ENCODE data around the gene STC2. TPM values are rescaled to one million over a fixed set of nuclear protein-coding genes. Genes with fewer than 3 reads are reported as not detected.

The STC2 gene
- total and polyA plus RNA-seq, 2 of the 8 experiments (the other 6 are each of a cell fraction or from before 2014, with no cell fraction given) = 26.4 to 53.1 TPM

DNA sequence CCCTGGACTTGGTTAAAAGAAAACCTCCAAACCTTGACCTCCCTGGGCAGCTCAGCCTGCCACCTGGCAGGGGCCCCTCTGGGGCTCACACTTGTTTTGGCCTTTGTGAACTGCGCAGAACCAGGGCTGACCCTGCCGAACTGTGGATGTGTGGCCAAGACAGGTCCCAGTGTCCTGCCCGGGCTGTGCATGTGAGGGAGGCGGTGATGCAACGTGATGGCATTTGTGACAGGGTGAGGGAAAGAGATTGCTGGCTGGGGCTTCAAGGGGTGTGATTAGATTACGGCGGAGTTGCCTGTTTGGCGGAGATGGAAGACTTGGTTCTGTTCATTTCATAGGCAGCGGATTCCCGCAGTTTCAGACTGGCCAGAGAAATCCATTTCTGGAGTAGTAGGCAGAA, 62.8 kb downstream of the STC2 start (continued):
- no peak for TF ChIP-seq CEBPB (IDR thresholded peaks at IDR 0.05; ENCODE audit: low read depth, low read length)

Small RNA genes lying within 50 kb of the gene (microRNA-seq; reads per million reads assigned to microRNA genes)
- 0 reads per million in 2 experiments for gene MIR8056 (ENCODE audit: borderline microRNAs expressed in 2 of 2, borderline number of aligned reads in 2 of 2, borderline replicate concordance in 1 of 2)

Small RNA genes lying within 50 kb of the gene (small RNA-seq; reads per million reads assigned to genes)
- gene MIR8056 (ENCODE audit: insufficient read depth) (not detected), gene RNA5SP200 (ENCODE audit: insufficient read depth) (not detected), gene RNU6-500P (ENCODE audit: insufficient read depth) (not detected)

Other genes starting within 250 kb of the STC2 start
- 11.8 and 13.5 TPM in 2 replicates for gene BNIP1, start 183.9 kb downstream of the STC2 start, total RNA-seq (2021; fragmentation: NEBNext Ultra II Directional; extraction: Animal tissue kit (Norgen Biotek cat#: 25700))
- gene BNIP1, start 183.9 kb downstream of the STC2 start, polyA plus RNA-seq (2011; rRNA removed) = 14.6 and 14.7 TPM in 2 replicates
- gene NKX2-5, start 93.2 kb downstream of the STC2 start, total RNA-seq (2021; fragmentation: NEBNext Ultra II Directional; extraction: Animal tissue kit (Norgen Biotek cat#: 25700)) = not detected in 2 replicates
- gene NKX2-5, start 93.2 kb downstream of the STC2 start, polyA plus RNA-seq (2011; rRNA removed) = 0.13 TPM in 1 of 2 replicates, not detected in the other